ENCODE results near the gene ATP1A2.

ATP1A2 gene

DNA sequence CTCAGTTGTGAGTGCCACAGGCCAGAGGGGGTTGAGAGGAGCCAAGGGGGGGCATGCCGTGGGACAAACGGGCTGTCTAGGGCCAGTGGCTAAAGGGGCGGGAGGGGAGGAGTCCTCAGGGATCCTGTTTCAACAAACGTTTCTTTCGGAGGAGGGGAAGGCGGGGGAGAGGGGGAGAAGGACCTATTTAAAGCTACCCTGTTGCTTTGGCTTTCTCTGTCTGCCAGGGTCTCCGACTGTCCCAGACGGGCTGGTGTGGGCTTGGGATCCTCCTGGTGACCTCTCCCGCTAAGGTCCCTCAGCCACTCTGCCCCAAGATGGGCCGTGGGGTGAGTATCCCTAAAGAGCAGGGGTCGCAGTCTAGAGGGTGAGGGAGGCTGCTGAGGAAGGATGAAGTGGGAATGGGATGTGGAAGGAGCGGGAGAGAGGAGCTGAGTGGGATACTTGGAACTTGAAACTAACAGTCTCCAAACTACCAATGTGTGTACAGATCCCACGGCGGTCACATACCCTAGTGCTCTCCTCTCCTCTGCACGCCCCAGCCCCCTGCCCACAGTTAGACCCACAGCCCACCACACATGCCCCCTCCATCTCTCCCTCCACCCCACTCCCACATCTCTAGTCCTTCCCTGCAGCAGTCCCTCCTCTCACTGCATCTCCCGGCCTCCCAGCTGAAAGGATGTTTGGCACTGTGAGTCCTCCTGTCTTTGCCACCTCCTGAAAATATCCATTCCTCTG is at the start of gene ATP1A2:
ATP1A2 (plus strand) TSS at position 215 of the 738 bp plus-strand sequence; CDS start at position 318, 103 bp downstream.
- DNase-seq (ENCODE audit: low read depth): no peak
- no peak within 1 kb of the TSS for H3K4me3 ChIP-seq (ENCODE audit: low read depth, low read length)
- TF ChIP-seq, protein P1, sequence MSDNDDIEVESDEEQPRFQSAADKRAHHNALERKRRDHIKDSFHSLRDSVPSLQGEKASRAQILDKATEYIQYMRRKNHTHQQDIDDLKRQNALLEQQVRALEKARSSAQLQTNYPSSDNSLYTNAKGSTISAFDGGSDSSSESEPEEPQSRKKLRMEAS (IDR thresholded peaks at IDR 0.05; ENCODE audit: low read depth, low read length): no peak
- no peak for TF ChIP-seq POLR2A (IDR thresholded peaks at IDR 0.05; ENCODE audit: extremely low read depth, insufficient read length)
- no peak for TF ChIP-seq MYC (IDR thresholded peaks at IDR 0.05; ENCODE audit: low read depth, low read length)
- TF ChIP-seq, protein P2, sequence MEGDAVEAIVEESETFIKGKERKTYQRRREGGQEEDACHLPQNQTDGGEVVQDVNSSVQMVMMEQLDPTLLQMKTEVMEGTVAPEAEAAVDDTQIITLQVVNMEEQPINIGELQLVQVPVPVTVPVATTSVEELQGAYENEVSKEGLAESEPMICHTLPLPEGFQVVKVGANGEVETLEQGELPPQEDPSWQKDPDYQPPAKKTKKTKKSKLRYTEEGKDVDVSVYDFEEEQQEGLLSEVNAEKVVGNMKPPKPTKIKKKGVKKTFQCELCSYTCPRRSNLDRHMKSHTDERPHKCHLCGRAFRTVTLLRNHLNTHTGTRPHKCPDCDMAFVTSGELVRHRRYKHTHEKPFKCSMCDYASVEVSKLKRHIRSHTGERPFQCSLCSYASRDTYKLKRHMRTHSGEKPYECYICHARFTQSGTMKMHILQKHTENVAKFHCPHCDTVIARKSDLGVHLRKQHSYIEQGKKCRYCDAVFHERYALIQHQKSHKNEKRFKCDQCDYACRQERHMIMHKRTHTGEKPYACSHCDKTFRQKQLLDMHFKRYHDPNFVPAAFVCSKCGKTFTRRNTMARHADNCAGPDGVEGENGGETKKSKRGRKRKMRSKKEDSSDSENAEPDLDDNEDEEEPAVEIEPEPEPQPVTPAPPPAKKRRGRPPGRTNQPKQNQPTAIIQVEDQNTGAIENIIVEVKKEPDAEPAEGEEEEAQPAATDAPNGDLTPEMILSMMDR (IDR thresholded peaks at IDR 0.05; ENCODE audit: low read depth, low read length): no peak

DNA sequence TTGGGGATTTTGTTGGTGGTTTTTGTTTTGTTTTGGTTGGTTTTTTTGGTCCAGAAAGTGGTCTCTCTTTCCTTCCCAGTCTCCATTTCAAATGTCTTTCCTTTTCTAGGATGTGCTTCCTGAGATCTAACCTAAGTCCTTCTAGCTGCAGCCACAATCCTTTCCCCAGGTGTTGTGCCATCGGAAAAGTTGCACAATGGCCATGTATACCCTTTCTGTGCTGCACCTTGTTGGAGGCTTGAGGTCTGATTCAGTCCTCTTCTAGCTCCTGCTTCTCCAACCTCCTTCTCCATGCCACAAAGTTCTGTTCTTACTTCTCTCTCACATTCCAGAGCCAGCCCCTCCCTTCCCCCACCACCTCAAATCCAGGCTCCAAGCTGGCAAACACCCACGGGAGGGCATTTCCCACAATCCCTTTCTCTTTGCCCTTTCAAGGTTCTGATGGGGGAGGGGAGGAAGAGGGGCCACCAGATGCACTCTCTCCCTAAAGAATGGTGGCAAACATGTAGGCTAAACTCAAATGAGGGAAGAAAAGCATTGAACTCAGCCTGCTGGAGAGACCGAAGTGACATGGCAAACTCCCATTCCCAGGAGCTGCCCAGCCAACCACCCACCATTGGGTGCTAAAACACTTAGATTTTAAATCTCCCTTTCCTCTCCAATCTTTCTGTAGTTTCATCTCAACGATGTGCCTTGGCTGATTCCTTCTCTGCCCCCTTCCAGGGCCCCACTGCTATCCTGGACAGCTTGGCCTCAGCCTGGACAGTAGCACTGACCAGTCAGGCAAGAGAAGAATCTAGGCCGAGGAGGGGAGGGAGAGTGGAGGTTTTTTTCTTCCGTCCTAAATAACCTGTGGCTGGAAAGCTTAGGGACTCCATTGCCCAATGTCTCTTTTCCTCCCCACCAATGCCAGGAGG is 48.5 kb upstream of the ATP1A2 start:
- no peak for DNase-seq (ENCODE audit: low read depth)
- TF ChIP-seq POLR2A (IDR thresholded peaks at IDR 0.05; ENCODE audit: extremely low read depth, insufficient read length): no peak
- no peak for TF ChIP-seq MYC (IDR thresholded peaks at IDR 0.05; ENCODE audit: low read depth, low read length)
- TF ChIP-seq, protein P1 (IDR thresholded peaks at IDR 0.05; ENCODE audit: low read depth, low read length): no peak
- TF ChIP-seq, protein P2 (IDR thresholded peaks at IDR 0.05; ENCODE audit: low read depth, low read length): no peak
- no peak overlapping the region for H3K4me3 ChIP-seq (ENCODE audit: low read depth, low read length)

GRCh38 chr1:160068225-160068624 is 47.3 kb upstream of the ATP1A2 start:
- no peak for TF ChIP-seq POLR2A (IDR thresholded peaks at IDR 0.05; ENCODE audit: extremely low read depth, insufficient read length)
- no peak for TF ChIP-seq MYC (IDR thresholded peaks at IDR 0.05; ENCODE audit: low read depth, low read length)
- TF ChIP-seq, protein P2 (IDR thresholded peaks at IDR 0.05; ENCODE audit: low read depth, low read length): no peak
- TF ChIP-seq, protein P1 (IDR thresholded peaks at IDR 0.05; ENCODE audit: low read depth, low read length): no peak

DNA sequence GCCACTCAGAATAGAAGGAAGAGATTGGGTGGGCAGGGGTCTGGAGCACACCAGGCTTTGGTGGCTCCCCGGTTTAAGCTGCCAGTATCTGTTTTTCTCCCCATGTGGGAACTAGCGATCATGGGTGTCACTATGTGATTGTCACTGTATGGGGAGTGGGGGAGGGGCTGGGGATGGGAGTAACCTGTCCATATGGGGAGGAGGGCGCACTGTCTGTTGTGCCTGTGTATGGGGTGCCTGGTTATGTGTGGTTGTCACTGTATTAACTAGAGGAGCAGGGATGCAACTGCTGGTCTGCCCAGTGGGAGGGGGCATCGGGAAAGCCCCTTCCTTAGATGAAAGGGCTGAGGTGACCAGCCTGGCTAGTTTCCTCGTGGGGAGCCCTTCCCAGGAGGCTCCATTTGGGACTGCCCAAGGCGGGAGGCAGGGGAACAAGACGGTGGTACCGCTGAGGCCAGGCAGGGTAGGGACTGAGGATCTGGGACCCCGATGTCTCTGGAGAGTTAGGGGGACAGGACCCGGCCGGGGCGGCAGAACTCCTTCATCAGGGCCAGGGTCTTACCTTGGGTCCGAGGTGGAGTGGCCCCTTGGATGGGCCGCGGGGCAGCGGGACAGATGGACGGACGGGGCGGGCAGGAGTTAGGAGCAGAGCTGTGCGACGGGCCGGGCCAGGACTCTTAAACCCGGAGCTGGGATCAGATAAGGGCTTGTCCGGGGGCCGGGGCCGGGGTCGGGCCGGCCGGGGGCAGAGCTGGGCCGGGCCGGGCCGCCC is 45.9 kb upstream of the ATP1A2 start, which contains the start of gene KCNJ10:
KCNJ10 (minus strand) TSS at position 701 of the 772 bp plus-strand sequence. CDS start 27,628 bp downstream, outside the sequence.
- H3K4me3 ChIP-seq (ENCODE audit: low read depth, low read length): peak within 1 kb of the TSS; percentile 42
- TF ChIP-seq, protein P2 (IDR thresholded peaks at IDR 0.05; ENCODE audit: low read depth, low read length): no peak
- TF ChIP-seq, protein P1 (IDR thresholded peaks at IDR 0.05; ENCODE audit: low read depth, low read length): no peak
- TF ChIP-seq MYC (IDR thresholded peaks at IDR 0.05; ENCODE audit: low read depth, low read length) (no peak), POLR2A (IDR thresholded peaks at IDR 0.05; ENCODE audit: extremely low read depth, insufficient read length) (no peak)
- DNase-seq (ENCODE audit: low read depth): no peak

More at GRCh38 chr1:160068225-160068624, 47.3 kb upstream of the ATP1A2 start:
- DNase-seq (ENCODE audit: low read depth): no peak
- H3K4me3 ChIP-seq (ENCODE audit: low read depth, low read length): no peak overlapping the region

Measured in NB4 (cell line).